Stomach (tissue), 4 donors: ENCODE measurements around the gene CACNB2.

ENCODE experiments used
- CTCF ChIP-seq, 7 experiments: fragments of 450-650 bp in 4 of 7; fragments of 200-600 bp in 3 of 7; sonication (generic) in 3 of 7; IDR thresholded peaks; one replicate each; pipeline ENCODE4 v1.5.1; 2016 to 2019; ENCODE audit warnings: antibody characterized with exemption in 7 of 7, control low read depth in 2 of 7, mild to moderate bottlenecking in 1 of 7
- POLR2A ChIP-seq, 4 donors: fragments of 450-650 bp; IDR thresholded peaks; one replicate each; pipeline ENCODE4 v1.6.1; 2016; ENCODE audit warnings: antibody characterized with exemption in 4 of 4, control low read depth in 2 of 4, mild to moderate bottlenecking in 1 of 4, moderate library complexity in 1 of 4

GRCh38 chr10:18155321-18155720 lies 15.1 kb downstream of the CACNB2 start:
- TF ChIP-seq POLR2A (IDR thresholded peaks at IDR 0.05) (no peak), CTCF (IDR thresholded peaks at IDR 0.05) (no peak)
